Endothelial cell of umbilical vein (primary cell): ENCODE measurements around the gene TBCD. TPM values are rescaled to one million over a fixed set of nuclear protein-coding genes. Genes with fewer than 3 reads are reported as not detected.

Experiments used
- BruUV-seq: library from RNA; stranded (reverse); fragments of 400-500 nt; replicated peaks from 2 replicates; lab custom pipeline; 2021; lab: Mats Ljungman, UMichigan
- CTCF ChIA-PET: fragments of 300-600, 350-600 bp; sonication (Branson Sonifier 250); formaldehyde crosslinking; loops from one replicate; lab custom pipeline; 2021; ENCODE audit warnings: antibody characterized with exemption, inconsistent platforms; lab: Charles Lee
- POLR2A ChIA-PET: fragments of 300-600, 350-600 bp; sonication (Branson Sonifier 250); formaldehyde crosslinking; loops from one replicate; lab custom pipeline; 2021; ENCODE audit warnings: antibody characterized with exemption, inconsistent platforms; lab: Charles Lee
- DNase-seq: peaks from one replicate; pipeline ENCODE4 v3.0.0-alpha.2; 2011; ENCODE audit warnings: low read depth, low spot score
- FAIRE-seq: peaks from 2 replicates; lab custom pipeline; 2011; peaks lifted over from hg19 to GRCh38; lab: Jason Lieb, UNC
- H2AFZ ChIP-seq: 2 replicates; pipeline ENCODE4 v1.6.0; 2012; ENCODE audit warnings: low read depth, low read length, control low read depth, inconsistent platforms
- H3K27ac ChIP-seq: 2 replicates; pipeline ENCODE4 v1.5.1; 2011; ENCODE audit warnings: low read depth, mild to moderate bottlenecking, control low read depth, low read length, moderate library complexity; ENCODE audit not compliant: insufficient read depth
- H3K27me3 ChIP-seq, 2 experiments: 2 replicates each; pipeline versions ENCODE4 v1.6.0 to v1.6.1; 2011; ENCODE audit warnings: low read length in 2 of 2, mixed read lengths in 1 of 2; ENCODE audit not compliant: control insufficient read depth in 2 of 2, insufficient read depth in 2 of 2
- H3K36me3 ChIP-seq, 2 experiments: 2 replicates in 1 of 2; 3 replicates in 1 of 2; pipeline ENCODE4 v1.5.1; 2011; ENCODE audit warnings: low read length in 2 of 2, mild to moderate bottlenecking in 1 of 2, moderate library complexity in 1 of 2; ENCODE audit not compliant: control insufficient read depth in 2 of 2, insufficient read depth in 2 of 2; ENCODE audit errors: extremely low read depth in 1 of 2
- H3K4me1 ChIP-seq: 3 replicates; pipeline ENCODE4 v1.5.1; 2011; ENCODE audit warnings: mild to moderate bottlenecking, low read length; ENCODE audit not compliant: control insufficient read depth, insufficient read depth; ENCODE audit errors: extremely low read depth
- H3K4me2 ChIP-seq: 2 replicates; pipeline ENCODE4 v1.6.1; 2011; ENCODE audit warnings: low read length, control low read depth, mixed read lengths; ENCODE audit not compliant: insufficient read depth
- H3K4me3 ChIP-seq, 3 experiments: fragments of 200-600 bp in 1 of 3; sonication (generic), shearing (Covaris generic) in 1 of 3; replicated peaks in 1 of 3; 2 replicates each; pipeline ENCODE4 v1.5.1; 2011 to 2016; ENCODE audit warnings: control low read depth in 3 of 3, low read length in 3 of 3, mild to moderate bottlenecking in 2 of 3, inconsistent platforms in 1 of 3, low read depth in 1 of 3, moderate library complexity in 1 of 3; ENCODE audit not compliant: insufficient read depth in 1 of 3
- H3K79me2 ChIP-seq: 2 replicates; pipeline ENCODE4 v1.6.0; 2012; ENCODE audit warnings: low read length, inconsistent platforms; ENCODE audit not compliant: control insufficient read depth, insufficient read depth
- H3K9ac ChIP-seq: replicated peaks from 2 replicates; pipeline ENCODE3; 2011; ENCODE audit warnings: low read length, control low read depth; ENCODE audit not compliant: insufficient read depth; ENCODE audit errors: extremely low read depth
- H3K9me1 ChIP-seq: replicated peaks from 3 replicates; pipeline ENCODE4 v1.6.0; 2011; ENCODE audit warnings: mild to moderate bottlenecking, low read length; ENCODE audit not compliant: control insufficient read depth, insufficient read depth; ENCODE audit errors: extremely low read depth
- H3K9me3 ChIP-seq: replicated peaks from 2 replicates; pipeline ENCODE4 v1.5.1; 2012; ENCODE audit warnings: low read length, inconsistent platforms; ENCODE audit not compliant: control insufficient read depth, insufficient read depth
- H4K20me1 ChIP-seq: replicated peaks from 2 replicates; pipeline ENCODE3; 2011; ENCODE audit warnings: mild to moderate bottlenecking, low read length; ENCODE audit not compliant: control insufficient read depth, insufficient read depth; ENCODE audit errors: extremely low read depth
- EZH2 ChIP-seq: IDR thresholded peaks from 2 replicates; pipeline ENCODE4 v1.6.1; 2012; ENCODE audit warnings: borderline replicate concordance, low read depth, mild to moderate bottlenecking, moderate library complexity, low read length, inconsistent platforms; ENCODE audit not compliant: severe bottlenecking
- FOS ChIP-seq: IDR thresholded peaks from 2 replicates; pipeline ENCODE4 v1.6.1; 2011; ENCODE audit warnings: mild to moderate bottlenecking, low read length, moderate library complexity, borderline replicate concordance; ENCODE audit not compliant: insufficient read depth
- GATA2 ChIP-seq: IDR thresholded peaks from 2 replicates; pipeline ENCODE4 v1.7.0; 2011; ENCODE audit warnings: low read depth, mild to moderate bottlenecking, moderate library complexity, mixed read lengths, low read length; ENCODE audit not compliant: insufficient read length, insufficient read depth
- JUN ChIP-seq: IDR thresholded peaks from 2 replicates; pipeline ENCODE4 v1.6.1; 2011; ENCODE audit warnings: borderline replicate concordance, low read depth; ENCODE audit not compliant: insufficient read length, insufficient read depth
- MYC ChIP-seq: IDR thresholded peaks from one replicate; pipeline ENCODE4 v1.6.1; 2011; ENCODE audit warnings: mild to moderate bottlenecking, low read depth, low read length
- POLR2A ChIP-seq: IDR thresholded peaks from 2 replicates; pipeline ENCODE4 v1.6.1; 2012; ENCODE audit warnings: low read depth, mild to moderate bottlenecking, control low read depth, low read length
- POLR2AphosphoS5 ChIP-seq: IDR thresholded peaks from 2 replicates; pipeline ENCODE4 v1.6.1; 2012; ENCODE audit warnings: low read depth, mild to moderate bottlenecking, control low read depth, low read length, moderate library complexity; ENCODE audit not compliant: insufficient read depth
- dilution Hi-C: fragments of 300-500 bp; cut with MboI; formaldehyde crosslinking; loops from one replicate; pipeline ENCODE4 v1.15.0; 2019; ENCODE audit warnings: low sequenced_read_pairs; ENCODE audit not compliant: extremely low pct_ligation_motif_present
- intact Hi-C: fragments of 100-400 bp; cut with micrococcal nuclease; formaldehyde crosslinking; loops from one replicate; pipeline ENCODE4 v1.10.0; 2022
- polyA plus RNA-seq, 4 experiments: library from polyadenylated mRNA; depleted of rRNA in 3 of 4; stranded (reverse) in 3 of 4; unstranded in 1 of 4; fragments of >200 nt; gene quantifications; 2 replicates each; pipeline versions ENCODE4 v1.2.1 to v1.2.3, GENCODE V29; 2011 to 2012; ENCODE audit warnings: missing spikeins in 1 of 4
- total RNA-seq: library from RNA; stranded (reverse); gene quantifications from 2 replicates; pipeline ENCODE4 v1.2.3, GENCODE V29; 2021
- TF ChIP-seq, protein P1 (sequence below): IDR thresholded peaks from 2 replicates; pipeline ENCODE4 v1.6.1; 2011; ENCODE audit not compliant: insufficient read depth, insufficient read length
- TF ChIP-seq, protein P2 (sequence below), 2 donors: IDR thresholded peaks; 1 replicate in 1 of 2; 2 replicates in 1 of 2; pipeline ENCODE4 v1.5.1; 2011; ENCODE audit warnings: low read length in 2 of 2, mild to moderate bottlenecking in 2 of 2, moderate library complexity in 2 of 2, control low read depth in 1 of 2, inconsistent platforms in 1 of 2, low read depth in 1 of 2; ENCODE audit not compliant: insufficient read depth in 1 of 2; ENCODE audit errors: extremely low read depth in 1 of 2

The TBCD gene
- total and polyA plus RNA-seq, 2 donors (not counting 3 experiments of a cell fraction or from before 2014, with no cell fraction given), result 121 to 145 TPM

GRCh38 chr17:82815790-82816305, 64.0 kb downstream of the TBCD start:
- intact Hi-C loops, result no loop called here
- BruUV-seq, result no TSS peak
- Histone ChIP-seq H3K27ac (no peak overlapping the region), H3K79me2 (no peaks in the 10 kb centered on the region), H3K27me3 (no peaks in the 10 kb centered on the region), H3K4me3 (no peak overlapping the region), H3K9me3 (no peaks in the 10 kb centered on the region), H2AFZ (no peak overlapping the region), H3K4me1 (no peaks in the 10 kb centered on the region), H4K20me1 (no peaks in the 10 kb centered on the region), H3K36me3 (peaks cover 0 to 4% of the 10 kb centered on the region in 2 experiments), H3K9me1 (no peaks in the 10 kb centered on the region), H3K9ac (no peak overlapping the region), H3K4me2 (no peak overlapping the region)
- ChIA-PET CTCF (no interaction called here), POLR2A (no interaction called here)
- dilution Hi-C loops, result no loop called here
- TF ChIP-seq POLR2AphosphoS5 (no peak), GATA2 (no peak), EZH2 (no peak), POLR2A (no peak), FOS (no peak), JUN (no peak), MYC (no peak)
- TF ChIP-seq, protein P1, sequence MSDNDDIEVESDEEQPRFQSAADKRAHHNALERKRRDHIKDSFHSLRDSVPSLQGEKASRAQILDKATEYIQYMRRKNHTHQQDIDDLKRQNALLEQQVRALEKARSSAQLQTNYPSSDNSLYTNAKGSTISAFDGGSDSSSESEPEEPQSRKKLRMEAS, result no peak
- TF ChIP-seq, protein P2, sequence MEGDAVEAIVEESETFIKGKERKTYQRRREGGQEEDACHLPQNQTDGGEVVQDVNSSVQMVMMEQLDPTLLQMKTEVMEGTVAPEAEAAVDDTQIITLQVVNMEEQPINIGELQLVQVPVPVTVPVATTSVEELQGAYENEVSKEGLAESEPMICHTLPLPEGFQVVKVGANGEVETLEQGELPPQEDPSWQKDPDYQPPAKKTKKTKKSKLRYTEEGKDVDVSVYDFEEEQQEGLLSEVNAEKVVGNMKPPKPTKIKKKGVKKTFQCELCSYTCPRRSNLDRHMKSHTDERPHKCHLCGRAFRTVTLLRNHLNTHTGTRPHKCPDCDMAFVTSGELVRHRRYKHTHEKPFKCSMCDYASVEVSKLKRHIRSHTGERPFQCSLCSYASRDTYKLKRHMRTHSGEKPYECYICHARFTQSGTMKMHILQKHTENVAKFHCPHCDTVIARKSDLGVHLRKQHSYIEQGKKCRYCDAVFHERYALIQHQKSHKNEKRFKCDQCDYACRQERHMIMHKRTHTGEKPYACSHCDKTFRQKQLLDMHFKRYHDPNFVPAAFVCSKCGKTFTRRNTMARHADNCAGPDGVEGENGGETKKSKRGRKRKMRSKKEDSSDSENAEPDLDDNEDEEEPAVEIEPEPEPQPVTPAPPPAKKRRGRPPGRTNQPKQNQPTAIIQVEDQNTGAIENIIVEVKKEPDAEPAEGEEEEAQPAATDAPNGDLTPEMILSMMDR (IDR thresholded peaks at IDR 0.05; ENCODE audit: extremely low read depth in 1 of 2, insufficient read depth in 1 of 2, low read depth in 1 of 2, low read length in 2 of 2), result no peak
- DNase-seq, result no peak
- no peak for FAIRE-seq
